ENCODE measurements around the gene GARNL3. TPM values are rescaled to one million over a fixed set of nuclear protein-coding genes. Genes with fewer than 3 reads are reported as not detected.

The GARNL3 gene
- total RNA-seq, 4 donors from 2014 or later, result 11.9 to 19.1 (median 16.5) TPM

- no peak for DNase-seq (ENCODE audit: low spot score in 2 of 2)
- H3K4me3 ChIP-seq (ENCODE audit: low read depth, poor library complexity, severe bottlenecking), result no peak overlapping the region
- intact Hi-C loops (cut with DNase I; ENCODE audit: low total_unique reads), result no loop called here
- no peak for TF ChIP-seq CTCF (IDR thresholded peaks at IDR 0.05)
- no peak for TF ChIP-seq POLR2A (IDR thresholded peaks at IDR 0.05)
Measured at GRCh38 chr9:127281891-127282290, 17.3 kb downstream of the GARNL3 start.

GRCh38 chr9:127282611-127283010, 18.0 kb downstream of the GARNL3 start:
- intact Hi-C loops (cut with DNase I; ENCODE audit: low total_unique reads), result no loop called here
- TF ChIP-seq CTCF (IDR thresholded peaks at IDR 0.05) (no peak), POLR2A (IDR thresholded peaks at IDR 0.05) (no peak)
- H3K4me3 ChIP-seq (ENCODE audit: low read depth, poor library complexity, severe bottlenecking), result no peak overlapping the region
- no peak for DNase-seq (ENCODE audit: low spot score in 2 of 2)

DNA sequence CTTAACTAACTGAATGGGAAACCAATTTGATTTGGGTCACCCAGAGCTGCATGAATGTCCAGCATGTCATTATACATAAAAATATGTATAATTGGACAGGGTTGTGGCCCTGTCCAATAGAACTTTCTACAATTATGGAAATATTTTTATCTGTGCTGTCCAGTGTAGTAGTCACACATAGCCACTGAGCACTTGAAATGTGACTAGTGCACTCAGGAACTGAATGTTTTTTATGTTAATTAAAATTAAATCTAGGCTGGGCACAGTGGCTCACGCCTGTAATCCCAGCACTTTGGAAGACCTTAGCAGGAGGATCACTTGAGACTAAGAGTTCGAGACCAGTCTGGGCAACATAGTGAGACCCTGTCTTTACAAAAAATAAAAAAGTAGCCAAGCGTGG, 18.6 kb downstream of the GARNL3 start:
- DNase-seq (ENCODE audit: low spot score in 2 of 2), result no peak
- intact Hi-C loops (cut with DNase I; ENCODE audit: low total_unique reads), result no loop called here
- TF ChIP-seq POLR2A (IDR thresholded peaks at IDR 0.05) (no peak), CTCF (IDR thresholded peaks at IDR 0.05) (no peak)
- WGBS, 2 donors, result 91 to 94% methylated on average over 3 of the region's 3 CpGs
- H3K4me3 ChIP-seq (ENCODE audit: low read depth, poor library complexity, severe bottlenecking), result no peak overlapping the region

DNA sequence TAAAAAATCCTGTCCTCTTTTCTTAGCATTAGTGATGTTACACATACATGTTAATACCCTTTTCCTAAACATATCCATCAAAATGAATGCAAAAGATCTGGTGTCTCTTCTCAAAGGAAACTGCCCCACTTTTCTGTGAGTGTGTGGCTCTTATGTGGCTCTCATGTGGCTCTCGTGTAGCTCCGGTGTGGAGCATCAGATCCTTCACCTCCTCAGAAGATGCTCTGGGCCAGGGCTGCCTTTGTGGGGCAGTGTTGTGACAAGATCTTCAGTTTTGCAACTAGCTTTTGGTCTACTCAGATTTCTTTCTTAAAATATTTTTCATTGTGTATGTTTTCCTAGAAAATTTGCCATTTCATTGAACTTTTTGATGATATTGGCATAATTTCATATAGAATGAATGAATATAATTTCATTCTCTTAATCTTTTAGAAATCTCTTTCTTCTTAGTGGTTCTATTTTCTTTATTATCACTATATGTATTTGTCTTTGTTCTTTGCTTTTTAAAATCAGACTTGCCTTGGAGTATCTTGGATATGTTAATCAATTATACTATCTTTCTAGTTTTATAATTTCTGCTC, 19.4 kb downstream of the GARNL3 start:
- DNase-seq (ENCODE audit: low spot score in 2 of 2), result no peak

DNA sequence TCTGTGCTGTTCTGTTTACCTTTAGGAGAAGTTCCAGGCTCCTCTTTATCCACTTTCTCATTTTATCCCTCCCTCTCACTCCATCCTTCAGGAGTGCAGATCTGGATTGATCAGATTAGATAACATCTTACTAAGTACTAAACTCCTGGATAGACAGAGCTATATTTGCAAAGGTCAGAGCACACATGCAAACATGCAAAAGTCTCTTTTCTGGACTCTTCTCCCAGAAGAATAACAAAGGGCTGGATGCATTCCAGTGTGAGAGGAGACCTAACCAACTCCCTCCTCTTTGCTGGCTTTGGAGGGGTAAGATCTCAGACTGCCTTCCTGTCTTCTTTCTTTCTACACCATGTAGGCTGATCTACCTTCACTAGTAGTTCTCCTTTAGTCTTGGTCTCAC, 21.4 kb downstream of the GARNL3 start:
- intact Hi-C loops (cut with DNase I; ENCODE audit: low total_unique reads), result no loop called here
- TF ChIP-seq CTCF (IDR thresholded peaks at IDR 0.05), result no peak
- no peak for TF ChIP-seq POLR2A (IDR thresholded peaks at IDR 0.05)
- no peak overlapping the region for H3K4me3 ChIP-seq (ENCODE audit: low read depth, poor library complexity, severe bottlenecking)
- DNase-seq (ENCODE audit: low spot score in 2 of 2), result no peak

More for the DNA sequence above, 19.4 kb downstream of the GARNL3 start:
- WGBS, 2 donors, result 21 to 31% methylated on average over 2 of the region's 2 CpGs
- H3K4me3 ChIP-seq (ENCODE audit: low read depth, poor library complexity, severe bottlenecking), result no peak overlapping the region
- TF ChIP-seq POLR2A (IDR thresholded peaks at IDR 0.05), result no peak
- TF ChIP-seq CTCF (IDR thresholded peaks at IDR 0.05), result no peak
- intact Hi-C loops (cut with DNase I; ENCODE audit: low total_unique reads), result no loop called here

DNA sequence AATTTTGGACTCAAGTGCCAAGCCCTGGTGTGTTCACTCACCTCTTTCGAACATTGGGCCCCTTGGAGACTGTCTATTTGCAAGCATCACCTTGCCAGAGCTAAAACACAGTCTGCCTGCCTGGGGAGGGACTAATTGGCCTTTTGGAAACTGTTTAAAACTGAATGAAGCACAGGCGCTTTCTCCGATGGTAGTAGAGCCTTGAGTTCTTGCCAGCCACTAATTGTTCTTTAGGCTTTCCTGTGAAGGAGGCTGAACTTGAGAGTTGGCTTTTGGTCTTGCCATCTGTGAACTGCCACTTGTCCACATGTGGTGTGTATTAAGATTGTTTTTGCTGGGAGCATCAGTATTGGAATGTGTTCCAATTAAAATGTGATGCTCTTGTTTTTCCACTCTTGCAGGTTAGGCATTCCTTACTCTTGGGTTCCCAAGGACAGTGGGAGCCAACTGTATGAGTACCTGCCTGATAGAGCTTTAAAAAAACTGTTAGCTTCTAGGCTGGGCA, 26.0 kb downstream of the GARNL3 start:
- TF ChIP-seq CTCF (IDR thresholded peaks at IDR 0.05), result no peak
- H3K4me3 ChIP-seq (ENCODE audit: low read depth, poor library complexity, severe bottlenecking), result no peak overlapping the region
- no peak for DNase-seq (ENCODE audit: low spot score in 2 of 2)
- 56 to 60% methylated on average over 3 of the region's 3 CpGs for WGBS, 2 donors
- intact Hi-C loops (cut with DNase I; ENCODE audit: low total_unique reads), result no loop called here
